Muscle of arm (tissue), 12 donors: ENCODE measurements around the gene CTNND2. TPM values are rescaled to one million over a fixed set of nuclear protein-coding genes. Genes with fewer than 3 reads are reported as not detected.
"Not testable (repeated sequence)": the region's sequence is repeated elsewhere in the genome, so short reads cannot be mapped to it uniquely, and the experiment has no call there.

Experiments used
- DNase-seq: peaks from one replicate; pipeline ENCODE4 v3.0.0-alpha.2; 2013
- polyA plus RNA-seq, 12 donors: library from polyadenylated mRNA; unstranded; fragments of 120-200 nt; gene quantifications; one replicate each; pipeline ENCODE4 v1.2.1, GENCODE V29; 2013; ENCODE audit not compliant: insufficient read length in 12 of 12

The CTNND2 gene
- polyA plus RNA-seq, 12 donors, result 0.45 to 2.2 (median 0.82) TPM; not detected in 2

GRCh38 chr5:11863911-11864310, 40.3 kb downstream of the CTNND2 start:
- no peak for DNase-seq

- no peak for DNase-seq
Observed at GRCh38 chr5:11857391-11857790, 46.9 kb downstream of the CTNND2 start.

- no peak for DNase-seq
Observed at GRCh38 chr5:11854936-11855335, 49.3 kb downstream of the CTNND2 start.

DNA sequence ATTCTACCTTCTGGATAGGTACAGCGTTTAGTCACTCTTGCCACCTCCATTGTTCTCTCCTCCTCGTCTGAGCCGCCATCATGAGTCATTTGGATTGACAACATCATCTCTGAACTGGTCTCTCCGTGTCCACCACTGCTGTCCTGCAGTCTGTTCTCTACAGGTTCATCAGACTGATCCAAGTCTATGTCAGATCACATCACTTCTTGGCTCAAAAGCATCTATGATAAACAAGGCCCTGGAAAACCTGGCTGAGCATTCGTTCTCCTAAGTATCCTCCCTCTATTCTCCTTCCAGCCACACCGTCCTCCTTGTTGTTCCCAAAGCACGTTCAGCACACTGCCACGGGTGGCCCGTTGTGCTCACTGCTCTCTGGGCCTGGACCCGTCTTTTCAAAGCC, 50.5 kb downstream of the CTNND2 start:
- no peak for DNase-seq

DNA sequence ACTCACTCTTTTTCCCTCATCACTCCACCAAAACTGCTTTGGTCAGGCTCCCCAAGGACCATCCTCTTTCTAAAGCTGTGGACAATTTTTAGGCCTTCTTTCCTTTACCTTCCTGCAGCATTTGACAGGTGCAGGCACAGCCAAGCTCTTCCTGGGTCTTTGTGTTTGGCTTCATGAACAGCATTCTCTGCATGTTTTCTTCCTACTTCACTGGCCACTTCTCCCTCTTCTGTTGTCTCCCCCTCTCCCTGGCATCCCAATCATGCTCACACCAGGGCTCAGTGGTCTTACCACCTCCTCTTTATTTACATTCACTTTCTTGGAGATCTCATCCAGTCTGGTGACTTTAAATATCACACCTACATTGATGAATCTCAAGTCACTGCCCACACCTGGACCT, 51.1 kb downstream of the CTNND2 start:
- no peak for DNase-seq

GRCh38 chr5:11852717-11853087, 51.5 kb downstream of the CTNND2 start:
- DNase-seq, result no peak

- DNase-seq, result no peak
Observed at GRCh38 chr5:11851965-11852716, 52.1 kb downstream of the CTNND2 start.

DNA sequence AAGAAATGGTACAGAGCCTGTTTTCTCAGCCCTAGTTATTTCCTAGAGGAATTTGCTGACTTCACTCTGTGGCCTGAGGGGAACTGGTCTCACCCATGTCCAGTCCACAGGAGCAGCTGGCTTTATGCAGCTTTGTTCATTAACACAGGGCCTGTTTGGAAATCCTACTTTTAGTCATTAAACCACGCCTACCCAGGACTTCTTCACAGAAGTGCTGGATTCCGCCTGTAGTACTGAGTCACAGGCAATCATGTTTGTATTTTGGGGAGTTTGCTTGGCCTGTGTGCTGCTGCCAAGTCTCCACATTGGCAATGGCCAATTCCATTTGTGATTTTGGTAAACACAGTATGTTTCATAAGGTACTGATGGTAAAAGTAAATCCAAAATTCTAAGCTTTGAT, 52.8 kb downstream of the CTNND2 start:
- no peak for DNase-seq

DNA sequence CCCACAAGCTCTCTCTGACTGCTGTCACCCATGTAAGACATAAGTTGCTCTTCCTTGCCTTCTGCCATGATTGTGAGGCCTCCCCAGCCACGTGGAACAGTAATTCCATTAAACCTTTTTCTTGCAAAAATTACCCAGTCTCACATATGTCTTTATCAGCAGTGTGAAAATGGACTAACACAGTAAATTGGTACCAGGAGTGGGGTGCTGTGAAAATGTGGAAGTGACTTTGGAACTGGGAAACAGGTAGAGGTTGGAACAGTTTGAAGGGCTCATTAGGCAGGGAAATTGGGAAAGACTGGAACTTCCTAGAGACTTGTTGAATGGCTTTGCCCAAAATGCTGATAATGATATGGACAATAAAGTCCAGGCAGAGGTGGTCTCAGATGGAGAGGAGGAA, 75.7 kb downstream of the CTNND2 start:
- not testable (repeated sequence) for DNase-seq

DNA sequence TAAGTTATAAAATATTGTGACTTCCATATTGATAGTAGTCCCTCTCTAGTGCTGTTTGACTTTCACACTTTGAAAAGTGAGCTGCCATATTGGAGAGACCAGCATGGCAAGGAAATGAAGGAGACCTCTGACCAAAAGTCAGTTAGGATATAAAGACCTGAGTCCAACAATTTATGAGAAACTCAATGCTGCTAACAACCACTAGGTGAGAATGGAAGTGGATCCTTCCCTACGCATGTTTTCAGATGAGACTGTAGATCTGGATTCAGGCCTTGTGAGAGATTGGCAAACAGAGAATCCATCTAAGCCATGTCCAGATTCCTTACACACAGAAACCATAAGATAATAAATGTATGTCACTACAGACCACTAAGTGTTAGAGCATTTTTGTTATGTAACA, 81.6 kb downstream of the CTNND2 start:
- no peak for DNase-seq

DNA sequence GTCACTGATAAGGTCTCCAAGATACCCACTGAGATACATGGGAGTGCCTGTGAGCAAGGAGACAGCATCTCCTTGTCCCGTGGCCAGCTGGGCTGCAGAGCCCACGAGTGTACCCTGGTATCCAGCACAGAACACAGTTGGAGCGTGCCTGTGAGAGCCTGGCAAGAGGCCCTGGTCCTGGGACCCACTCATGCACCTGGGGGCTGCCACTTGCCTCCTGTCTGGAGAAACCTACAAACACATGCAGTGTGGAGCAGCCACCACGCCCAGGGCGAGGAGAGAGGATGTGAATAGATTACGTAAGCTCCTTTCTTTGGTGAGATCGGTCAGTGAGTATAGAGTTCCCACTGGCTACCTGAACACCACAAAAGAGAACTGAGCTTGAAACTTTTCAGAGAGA, 88.3 kb downstream of the CTNND2 start:
- DNase-seq, result no peak

- DNase-seq, result no peak
Observed at GRCh38 chr5:11815481-11815880, 88.8 kb downstream of the CTNND2 start.

GRCh38 chr5:11814373-11814772, 89.9 kb downstream of the CTNND2 start:
- DNase-seq, result peak; percentile 2

DNA sequence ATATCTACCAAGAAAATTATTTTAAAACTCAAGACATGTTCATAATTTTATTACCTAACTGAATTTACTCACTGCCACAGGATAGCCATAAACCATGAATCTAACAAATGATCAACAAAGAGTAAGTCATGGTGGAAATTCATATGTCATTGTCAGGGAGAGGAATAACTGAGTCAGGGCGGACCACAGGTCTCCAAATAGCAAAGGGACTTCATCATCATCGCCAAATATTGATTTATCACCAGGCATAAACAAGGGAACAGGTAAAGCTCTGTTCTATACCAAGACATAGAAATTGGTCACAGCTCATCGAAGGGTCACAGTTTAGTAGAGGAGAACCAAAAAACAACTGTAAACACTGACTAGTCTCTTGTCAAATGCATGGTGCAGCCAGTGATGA, 94.8 kb downstream of the CTNND2 start:
- no peak for DNase-seq

- no peak for DNase-seq
Observed at GRCh38 chr5:11803436-11803835, 100.8 kb downstream of the CTNND2 start.

GRCh38 chr5:11801061-11801460, 103.2 kb downstream of the CTNND2 start:
- DNase-seq, result no peak

DNA sequence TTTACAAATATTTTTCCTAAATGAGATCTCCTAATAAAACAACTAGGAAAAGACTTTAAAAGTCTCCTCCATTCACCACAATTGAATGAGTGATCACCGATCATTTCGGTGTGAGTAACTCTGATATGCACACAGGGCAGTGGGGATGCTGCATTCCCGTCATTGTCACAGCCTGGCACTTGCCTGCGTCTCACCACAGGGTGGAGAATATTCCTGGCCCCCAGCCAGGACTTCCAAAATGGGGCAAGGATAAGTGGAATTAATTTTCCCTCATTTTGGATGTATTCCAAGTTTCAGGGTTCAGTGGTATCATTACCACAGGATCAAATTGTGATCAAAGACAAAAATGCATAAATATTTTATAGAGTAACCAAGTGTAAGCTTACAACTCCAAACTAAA, 107.1 kb downstream of the CTNND2 start:
- DNase-seq, result no peak

GRCh38 chr5:11793396-11793795, 110.8 kb downstream of the CTNND2 start:
- no peak for DNase-seq

GRCh38 chr5:11792621-11793020, 111.6 kb downstream of the CTNND2 start:
- DNase-seq, result no peak

- DNase-seq, result no peak
Observed at GRCh38 chr5:11791792-11792191, 112.5 kb downstream of the CTNND2 start.

DNA sequence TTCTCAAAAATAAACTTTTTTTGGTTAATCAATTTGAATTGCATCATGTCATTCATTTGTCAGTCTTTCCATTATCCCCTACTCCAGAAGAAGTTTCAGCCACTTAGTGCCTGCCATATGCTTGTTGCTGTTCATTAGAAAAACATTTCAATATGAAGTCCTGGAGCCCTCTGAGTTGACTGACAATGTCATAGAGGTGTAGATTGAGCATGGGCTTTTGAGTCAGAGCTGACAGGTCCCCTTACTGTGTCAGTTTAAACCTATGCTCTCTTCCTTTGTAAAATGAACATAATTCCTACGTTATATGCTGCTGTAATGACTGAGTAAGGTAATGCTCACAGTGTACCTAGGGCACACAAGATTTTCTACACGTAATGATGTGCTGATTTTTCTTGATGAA, 114.0 kb downstream of the CTNND2 start:
- no peak for DNase-seq

DNA sequence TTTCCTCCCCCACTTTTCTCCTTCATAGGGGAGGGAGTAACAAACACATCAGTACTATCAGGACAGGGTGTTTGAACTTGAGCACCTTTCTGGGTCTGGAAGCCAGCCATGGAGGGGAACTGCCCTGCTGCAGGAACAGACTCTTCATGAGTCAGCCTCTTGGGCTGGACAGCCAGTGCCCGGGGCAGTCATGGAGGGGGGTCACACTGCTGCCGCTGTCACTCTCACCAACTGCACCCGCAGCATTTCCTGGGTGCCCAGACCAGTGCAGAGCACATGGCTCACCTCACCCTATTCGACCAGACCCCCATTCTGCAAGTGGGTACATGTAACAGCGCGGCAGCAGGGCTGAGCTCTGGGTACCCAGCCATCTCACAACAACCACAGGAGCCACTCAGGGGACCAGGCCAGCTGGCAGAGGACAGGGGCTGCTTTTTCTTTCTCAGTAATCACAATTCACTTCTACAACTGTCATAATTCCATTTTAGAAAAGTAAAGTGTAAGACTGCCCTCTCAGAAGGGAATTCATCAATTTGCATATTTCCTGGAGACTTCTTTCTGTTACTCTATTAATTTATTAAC, 118.4 kb downstream of the CTNND2 start:
- DNase-seq, result no peak

- DNase-seq, result no peak
Observed at GRCh38 chr5:11780641-11781345, 123.5 kb downstream of the CTNND2 start.
